Vagina (tissue), 2 donors: Measurements from ENCODE around the gene TDRD7. TPM values are rescaled to one million over a fixed set of nuclear protein-coding genes. Genes with fewer than 3 reads are reported as not detected.

Experiments
- DNase-seq, 2 donors: peaks; one replicate each; pipeline ENCODE4 v3.0.0-alpha.2; 2017; ENCODE audit errors: extremely low spot score in 2 of 2
- H3K27ac ChIP-seq: fragments of 200-600 bp; sonication (generic); one replicate; pipeline ENCODE4 v1.5.1; 2019
- H3K27me3 ChIP-seq: fragments of 200-600 bp; sonication (generic); one replicate; pipeline ENCODE4 v1.5.1; 2019
- H3K36me3 ChIP-seq, 2 donors: fragments of 200-600 bp; sonication (generic); one replicate each; pipeline ENCODE4 v1.5.1; 2017 to 2019
- H3K4me1 ChIP-seq: fragments of 200-600 bp; sonication (generic); one replicate; pipeline ENCODE4 v1.5.1; 2019
- H3K4me3 ChIP-seq, 2 donors: fragments of 200-600 bp; sonication (generic); 1 replicate in 1 of 2; 2 replicates in 1 of 2; pipeline ENCODE4 v1.5.1; 2016 to 2019
- H3K9me3 ChIP-seq: fragments of 200-600 bp; sonication (generic); one replicate; pipeline ENCODE4 v1.5.1; 2019
- POLR2A ChIP-seq, 2 donors: fragments of 450-650 bp; IDR thresholded peaks; one replicate each; pipeline ENCODE4 v1.6.1; 2017; ENCODE audit warnings: antibody characterized with exemption in 2 of 2, mild to moderate bottlenecking in 2 of 2, moderate library complexity in 2 of 2
- POLR2AphosphoS5 ChIP-seq, 2 donors: sonication (generic); formaldehyde crosslinking; IDR thresholded peaks; one replicate each; pipeline ENCODE4 v1.9.0; 2017; ENCODE audit warnings: antibody characterized with exemption in 2 of 2, mild to moderate bottlenecking in 2 of 2, low read depth in 1 of 2; ENCODE audit not compliant: insufficient read depth in 1 of 2
- intact Hi-C: fragments of 100-400 bp; cut with DNase I; formaldehyde crosslinking; loops from one replicate; pipeline ENCODE4 v1.15.1; 2023
- total RNA-seq: library from RNA; depleted of rRNA; stranded (reverse); fragments of >200 nt; gene quantifications from one replicate; pipeline ENCODE4 v1.2.3, GENCODE V29; 2016
- TF ChIP-seq, protein P1 (sequence below), 3 experiments: fragments of 450-650 bp in 2 of 3; fragments of 200-600 bp in 1 of 3; sonication (generic) in 1 of 3; IDR thresholded peaks; one replicate each; pipeline ENCODE4 v1.5.1; 2017 to 2019; ENCODE audit warnings: antibody characterized with exemption in 3 of 3, mild to moderate bottlenecking in 2 of 3, moderate library complexity in 2 of 3

The TDRD7 gene
- total RNA-seq, 1 donor from 2014 or later: 13.5 TPM

GRCh38 chr9:97526895-97527575 is 115.1 kb downstream of the TDRD7 start:
- Histone ChIP-seq H3K27ac (peak overlapping the region; percentile 93), H3K9me3 (no peaks in the 10 kb centered on the region), H3K36me3 (no peaks in the 10 kb centered on the region), H3K4me3 (no peak overlapping the region), H3K4me1 (peaks cover 41% of the 10 kb centered on the region), H3K27me3 (no peaks in the 10 kb centered on the region)
- DNase-seq: no peak
- intact Hi-C loops: no loop called here
- TF ChIP-seq, protein P1, sequence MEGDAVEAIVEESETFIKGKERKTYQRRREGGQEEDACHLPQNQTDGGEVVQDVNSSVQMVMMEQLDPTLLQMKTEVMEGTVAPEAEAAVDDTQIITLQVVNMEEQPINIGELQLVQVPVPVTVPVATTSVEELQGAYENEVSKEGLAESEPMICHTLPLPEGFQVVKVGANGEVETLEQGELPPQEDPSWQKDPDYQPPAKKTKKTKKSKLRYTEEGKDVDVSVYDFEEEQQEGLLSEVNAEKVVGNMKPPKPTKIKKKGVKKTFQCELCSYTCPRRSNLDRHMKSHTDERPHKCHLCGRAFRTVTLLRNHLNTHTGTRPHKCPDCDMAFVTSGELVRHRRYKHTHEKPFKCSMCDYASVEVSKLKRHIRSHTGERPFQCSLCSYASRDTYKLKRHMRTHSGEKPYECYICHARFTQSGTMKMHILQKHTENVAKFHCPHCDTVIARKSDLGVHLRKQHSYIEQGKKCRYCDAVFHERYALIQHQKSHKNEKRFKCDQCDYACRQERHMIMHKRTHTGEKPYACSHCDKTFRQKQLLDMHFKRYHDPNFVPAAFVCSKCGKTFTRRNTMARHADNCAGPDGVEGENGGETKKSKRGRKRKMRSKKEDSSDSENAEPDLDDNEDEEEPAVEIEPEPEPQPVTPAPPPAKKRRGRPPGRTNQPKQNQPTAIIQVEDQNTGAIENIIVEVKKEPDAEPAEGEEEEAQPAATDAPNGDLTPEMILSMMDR (IDR thresholded peaks at IDR 0.05): no peak
- TF ChIP-seq POLR2AphosphoS5 (IDR thresholded peaks at IDR 0.05; ENCODE audit: insufficient read depth in 1 of 2, low read depth in 1 of 2) (no peak), POLR2A (IDR thresholded peaks at IDR 0.05) (no peak)

DNA sequence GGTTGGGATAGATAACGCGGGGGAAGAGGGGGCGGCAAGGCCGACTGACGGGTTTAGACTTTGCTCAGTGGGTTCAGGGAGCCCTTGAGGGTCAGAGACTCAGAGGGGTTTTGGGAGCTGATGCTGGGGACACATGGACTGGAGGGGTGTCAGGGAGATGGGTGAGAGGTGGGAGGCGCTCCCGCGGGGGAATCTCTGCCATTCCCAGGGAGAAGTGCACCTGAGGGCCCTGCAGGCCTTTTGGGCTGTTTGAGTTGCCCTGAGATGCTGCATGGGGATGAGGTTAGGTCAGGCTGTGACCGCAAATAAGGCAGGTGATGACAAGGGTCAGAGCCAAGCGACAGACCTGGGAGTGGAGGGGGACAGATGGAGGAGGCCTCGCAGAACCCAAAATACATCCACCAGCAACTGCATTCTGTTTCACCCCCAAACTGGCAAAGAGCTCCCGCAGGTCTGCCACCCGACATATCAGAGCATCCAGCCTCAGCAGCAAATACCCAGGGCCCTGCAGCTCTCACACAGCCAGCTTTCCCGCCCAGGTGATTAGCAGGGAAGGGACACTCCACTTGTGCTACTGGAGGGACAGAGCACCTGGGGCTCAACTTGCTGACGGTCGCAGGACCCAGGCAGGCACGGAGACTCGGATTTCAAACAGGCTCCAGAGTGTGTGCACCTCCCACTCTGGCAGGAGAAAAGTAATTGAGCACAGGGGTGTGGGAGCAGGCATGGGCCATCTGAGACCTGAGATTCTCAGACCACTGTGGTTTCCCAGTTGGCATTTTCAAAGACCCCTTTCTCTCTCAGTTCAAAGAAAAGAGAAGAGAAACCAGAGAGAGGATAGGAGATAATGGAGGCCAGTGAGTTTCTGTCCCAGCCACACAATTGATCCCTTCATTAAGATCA is 116.0 kb downstream of the TDRD7 start:
- DNase-seq: no peak
- intact Hi-C loops: no loop called here
- no peaks in the 10 kb centered on the region for H3K9me3 ChIP-seq

DNA sequence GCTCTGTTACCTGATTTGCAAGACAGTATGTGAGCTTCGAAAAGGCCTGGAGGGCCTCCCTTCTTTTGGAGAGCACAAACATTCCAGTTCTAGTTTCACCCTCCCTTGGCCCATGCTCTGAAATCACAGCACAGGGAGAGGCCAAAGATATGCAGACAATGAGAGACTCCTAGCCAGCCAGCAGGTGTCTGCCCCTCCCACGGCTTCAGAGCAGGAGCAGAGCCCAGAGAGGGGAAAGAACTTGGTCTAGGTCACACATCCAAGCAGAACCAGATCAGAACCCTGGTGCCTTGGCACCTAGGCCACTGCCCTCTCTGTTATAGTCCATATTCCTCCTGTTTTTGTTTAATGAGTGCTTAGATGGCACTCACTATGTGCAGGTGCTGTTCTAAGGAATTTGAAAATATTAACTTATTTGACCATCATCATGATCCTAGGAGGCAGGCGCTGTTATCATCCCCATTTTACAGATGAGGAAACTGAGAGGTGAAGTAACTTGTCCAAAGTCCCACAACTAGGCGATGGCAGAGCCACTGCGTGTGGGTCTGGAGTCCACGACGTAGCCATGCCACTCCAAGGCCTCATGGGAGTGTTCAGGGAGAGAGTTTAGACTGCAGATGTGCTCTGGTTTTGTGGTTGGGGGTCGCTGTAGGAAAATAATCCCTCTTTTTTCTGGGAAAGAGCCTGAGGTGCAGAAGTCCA is 116.8 kb downstream of the TDRD7 start:
- no peak overlapping the region for H3K4me3 ChIP-seq
- no peak for TF ChIP-seq POLR2AphosphoS5 (IDR thresholded peaks at IDR 0.05; ENCODE audit: insufficient read depth in 1 of 2, low read depth in 1 of 2)
- no peak for TF ChIP-seq POLR2A (IDR thresholded peaks at IDR 0.05)
- TF ChIP-seq, protein P1 (IDR thresholded peaks at IDR 0.05): no peak
- H3K36me3 ChIP-seq: no peaks in the 10 kb centered on the region
- intact Hi-C loops: no loop called here
- no peak for DNase-seq
- H3K9me3 ChIP-seq: no peaks in the 10 kb centered on the region
- no peaks in the 10 kb centered on the region for H3K27me3 ChIP-seq
- peak overlapping the region; percentile 93 for H3K27ac ChIP-seq
- H3K4me1 ChIP-seq: peaks cover 36% of the 10 kb centered on the region

More for the DNA sequence above, 116.0 kb downstream of the TDRD7 start:
- peak overlapping the region; percentile 93 for H3K27ac ChIP-seq
- H3K4me1 ChIP-seq: peaks cover 43% of the 10 kb centered on the region
- H3K4me3 ChIP-seq: no peak overlapping the region
- H3K36me3 ChIP-seq: no peaks in the 10 kb centered on the region
- H3K27me3 ChIP-seq: no peaks in the 10 kb centered on the region
- no peak for TF ChIP-seq POLR2AphosphoS5 (IDR thresholded peaks at IDR 0.05; ENCODE audit: insufficient read depth in 1 of 2, low read depth in 1 of 2)
- TF ChIP-seq, protein P1 (IDR thresholded peaks at IDR 0.05): no peak
- no peak for TF ChIP-seq POLR2A (IDR thresholded peaks at IDR 0.05)

GRCh38 chr9:97529363-97530076 is 117.6 kb downstream of the TDRD7 start:
- peak overlapping the region; percentile 93 for H3K27ac ChIP-seq
- DNase-seq: no peak
- intact Hi-C loops: no loop called here

More at GRCh38 chr9:97529363-97530076, 117.6 kb downstream of the TDRD7 start:
- H3K36me3 ChIP-seq: no peaks in the 10 kb centered on the region
- H3K27me3 ChIP-seq: no peaks in the 10 kb centered on the region
- H3K4me1 ChIP-seq: peaks cover 36% of the 10 kb centered on the region
- no peaks in the 10 kb centered on the region for H3K9me3 ChIP-seq
- no peak overlapping the region for H3K4me3 ChIP-seq
- TF ChIP-seq, protein P1 (IDR thresholded peaks at IDR 0.05): no peak
- TF ChIP-seq POLR2AphosphoS5 (IDR thresholded peaks at IDR 0.05; ENCODE audit: insufficient read depth in 1 of 2, low read depth in 1 of 2): peak in 1 of 2 donors; percentile 59
- TF ChIP-seq POLR2A (IDR thresholded peaks at IDR 0.05): no peak
